RPMI8226 (cell line): ENCODE results near the gene TIMM50.
A peak's percentile ranks its signal among the peaks of the same experiment; 100 is the strongest.
"Not testable (repeated sequence)": the region's sequence is repeated elsewhere in the genome, so short reads cannot be mapped to it uniquely, and the experiment has no call there.

ENCODE experiments used
- DNase-seq: peaks from one replicate; pipeline ENCODE4 v3.0.0-alpha.2; 2015

TIMM50 gene

GRCh38 chr19:39470724-39471339 is 9.8 kb upstream of the TIMM50 start:
- DNase-seq = no peak

DNA sequence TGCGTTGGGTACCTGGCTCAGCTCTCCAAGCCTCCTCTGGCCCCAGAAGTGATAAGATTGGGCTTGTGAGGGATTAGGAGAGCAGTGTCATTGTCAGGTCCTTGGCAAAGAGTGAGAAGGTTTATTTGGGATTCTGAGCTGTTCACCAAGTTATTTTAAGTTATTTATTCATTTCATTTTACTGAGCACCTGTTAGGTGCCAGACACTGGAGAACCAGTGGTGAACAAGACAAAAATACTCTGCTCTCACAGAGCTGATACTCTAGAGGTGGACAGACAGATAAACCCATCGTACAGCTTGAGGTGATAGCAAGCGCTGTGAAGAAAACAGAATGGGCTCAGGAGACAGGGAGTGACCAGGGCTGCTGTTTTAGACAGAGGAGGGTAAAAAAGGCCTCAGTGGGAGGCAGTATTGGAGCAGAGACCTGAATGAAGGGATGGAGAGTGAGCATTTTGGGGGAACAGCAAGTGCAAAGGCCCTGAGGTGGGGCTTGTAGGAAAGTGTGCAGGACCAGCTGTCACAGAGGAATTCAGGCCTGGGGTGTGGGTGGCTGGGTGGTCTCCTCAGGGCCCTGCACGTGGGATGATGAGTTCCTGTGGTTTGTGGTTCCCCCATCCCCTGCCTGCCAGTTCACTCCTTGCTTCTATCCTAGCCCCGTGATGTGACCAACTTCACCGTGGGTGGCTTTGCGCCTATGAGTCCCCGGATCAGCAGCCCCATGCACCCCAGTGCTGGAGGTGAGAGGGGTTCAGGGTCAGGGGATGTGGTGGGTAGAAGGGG is 8.7 kb upstream of the TIMM50 start:
- no peak for DNase-seq

- DNase-seq = no peak
Measured at GRCh38 chr19:39472746-39473442, 7.7 kb upstream of the TIMM50 start.

DNA sequence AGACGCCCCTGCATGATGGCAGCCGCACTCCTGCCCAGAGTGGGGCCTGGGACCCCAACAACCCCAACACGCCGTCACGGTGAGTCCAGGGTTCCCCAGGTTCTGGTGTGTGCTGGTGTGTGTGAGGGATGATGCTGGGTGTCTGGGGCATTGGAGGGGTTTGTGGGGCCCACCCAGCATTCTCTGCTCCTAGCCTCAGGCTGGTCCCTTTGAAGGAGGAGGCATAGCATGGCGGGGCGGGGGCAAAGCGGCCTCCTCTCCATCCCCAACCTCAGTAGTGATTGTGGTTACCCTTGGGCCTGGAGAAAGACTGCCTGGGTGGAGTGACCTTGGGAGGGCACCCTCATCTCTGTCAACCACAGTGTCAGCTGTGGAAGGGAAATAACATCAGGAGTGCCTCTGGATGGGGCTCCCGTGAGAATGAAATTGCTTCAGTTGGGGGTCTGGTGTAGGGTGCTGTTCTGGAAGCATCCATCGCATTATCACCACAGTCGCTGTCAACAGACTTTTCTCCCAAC is 7.1 kb upstream of the TIMM50 start:
- no peak for DNase-seq

DNA sequence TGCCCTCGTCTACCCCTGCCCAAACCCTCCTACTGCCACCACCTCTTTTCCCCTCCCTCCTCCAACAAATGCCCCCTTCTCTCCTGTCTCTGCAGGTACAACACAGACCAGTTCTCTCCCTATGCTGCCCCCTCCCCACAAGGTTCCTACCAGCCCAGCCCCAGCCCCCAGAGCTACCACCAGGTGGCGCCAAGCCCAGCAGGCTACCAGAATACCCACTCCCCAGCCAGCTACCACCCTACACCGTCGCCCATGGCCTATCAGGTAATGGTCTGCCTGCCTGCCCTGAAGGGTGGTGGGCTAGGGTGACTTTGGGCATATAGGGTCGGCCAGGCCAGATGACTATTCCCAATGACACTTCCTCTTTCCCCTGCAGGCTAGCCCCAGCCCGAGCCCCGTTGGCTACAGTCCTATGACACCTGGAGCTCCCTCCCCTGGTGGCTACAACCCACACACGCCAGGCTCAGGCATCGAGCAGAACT is 6.5 kb upstream of the TIMM50 start:
- DNase-seq = peak; percentile 43

- DNase-seq = no peak
Measured at GRCh38 chr19:39475748-39476147, 4.9 kb upstream of the TIMM50 start.

GRCh38 chr19:39479319-39479801 is 1.3 kb upstream of the TIMM50 start:
- DNase-seq = not testable (repeated sequence)

DNA sequence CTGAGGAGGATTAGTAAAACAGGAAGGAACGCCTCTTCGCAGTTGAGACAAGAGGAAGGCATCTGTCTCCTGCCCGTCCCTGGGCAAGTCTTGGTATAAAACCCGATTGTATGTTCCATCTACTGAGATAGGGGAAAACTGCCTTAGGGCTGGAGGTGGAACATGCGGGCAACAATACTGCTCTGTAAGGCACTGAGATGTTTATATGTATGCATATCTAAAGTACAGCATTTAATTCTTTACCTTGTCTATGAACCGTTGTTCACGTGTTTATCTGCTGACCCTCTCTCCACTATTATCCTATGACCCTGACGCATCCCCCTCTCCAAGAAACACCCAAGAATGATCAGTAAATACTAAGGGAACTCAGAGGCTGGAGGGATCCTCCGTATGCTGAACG is 722 bp upstream of the TIMM50 start:
- no peak for DNase-seq

DNA sequence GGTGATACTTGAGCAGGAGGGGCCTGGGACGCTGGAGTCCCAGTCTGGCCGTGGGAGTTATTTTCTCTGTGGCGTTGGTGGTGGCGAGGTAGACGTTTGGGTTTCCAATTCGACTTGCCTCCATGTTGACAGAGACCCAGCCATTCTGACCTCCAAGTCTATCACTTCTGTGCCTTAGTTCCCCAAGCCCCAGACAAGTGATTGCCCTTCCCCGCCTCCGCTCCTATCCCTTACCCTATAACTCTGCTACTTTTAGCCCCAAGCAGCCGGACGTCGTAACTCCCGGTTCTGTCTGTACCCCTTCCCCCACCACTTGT is 549 bp downstream of the TIMM50 start:
- no peak for DNase-seq

DNA sequence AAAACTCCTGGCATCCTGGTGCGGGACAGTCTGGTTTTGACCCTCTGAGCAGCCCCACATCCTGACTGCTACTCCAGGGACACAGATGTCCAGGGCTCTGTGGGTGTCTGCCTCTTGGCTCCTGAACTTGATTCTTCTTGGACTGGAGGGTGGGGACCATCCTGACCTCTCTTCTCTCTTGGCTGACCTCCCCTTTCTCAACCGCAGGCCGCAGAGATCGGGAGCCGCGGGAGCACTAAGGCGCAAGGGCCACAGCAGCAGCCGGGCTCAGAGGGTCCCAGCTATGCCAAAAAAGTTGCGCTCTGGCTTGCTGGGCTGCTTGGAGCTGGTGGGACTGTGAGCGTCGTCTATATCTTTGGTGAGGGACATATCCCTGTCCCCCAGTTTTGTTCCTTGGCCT is 1.0 kb downstream of the TIMM50 start:
- DNase-seq = no peak

GRCh38 chr19:39483141-39483540 is 2.5 kb downstream of the TIMM50 start:
- no peak for DNase-seq

DNA sequence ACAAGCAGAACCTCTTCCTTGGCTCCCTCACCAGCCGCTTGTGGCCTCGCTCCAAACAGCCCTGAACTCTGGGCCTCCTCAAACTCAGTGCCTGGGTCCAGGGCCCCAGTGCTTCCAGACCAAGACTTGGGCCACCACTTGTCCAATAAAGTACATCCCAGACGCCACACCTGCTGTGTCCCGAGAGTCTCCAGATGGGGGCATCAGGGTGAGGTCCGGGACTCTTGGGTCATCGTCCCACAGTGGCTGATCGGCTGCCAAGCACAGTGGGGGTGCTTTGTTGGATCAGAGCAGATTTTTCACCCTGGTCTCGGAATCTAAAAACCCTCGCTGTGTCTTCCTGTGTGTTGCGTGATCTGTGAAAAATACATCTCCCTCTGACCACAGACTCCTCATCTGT is 9.1 kb downstream of the TIMM50 start:
- DNase-seq = no peak

DNA sequence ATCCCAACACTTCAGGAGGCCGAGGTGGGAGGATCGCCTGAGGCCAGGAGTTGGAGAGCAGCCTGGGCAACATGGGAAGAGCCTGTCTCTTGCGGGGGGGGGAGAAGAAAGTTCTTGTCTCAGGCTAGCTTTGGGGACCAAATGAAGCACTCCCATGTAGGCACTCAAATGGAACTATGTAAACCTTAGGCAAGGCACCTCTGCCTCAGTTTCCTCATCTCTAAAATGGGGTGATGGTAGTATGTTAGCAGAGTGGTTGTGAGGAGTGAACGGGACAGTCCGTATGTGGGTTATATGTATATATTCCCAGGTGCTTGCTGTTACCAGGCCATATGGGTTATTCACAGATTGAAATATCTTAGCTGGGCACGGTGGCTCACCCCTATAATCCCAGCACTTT is 11.6 kb downstream of the TIMM50 start:
- no peak for DNase-seq

DNA sequence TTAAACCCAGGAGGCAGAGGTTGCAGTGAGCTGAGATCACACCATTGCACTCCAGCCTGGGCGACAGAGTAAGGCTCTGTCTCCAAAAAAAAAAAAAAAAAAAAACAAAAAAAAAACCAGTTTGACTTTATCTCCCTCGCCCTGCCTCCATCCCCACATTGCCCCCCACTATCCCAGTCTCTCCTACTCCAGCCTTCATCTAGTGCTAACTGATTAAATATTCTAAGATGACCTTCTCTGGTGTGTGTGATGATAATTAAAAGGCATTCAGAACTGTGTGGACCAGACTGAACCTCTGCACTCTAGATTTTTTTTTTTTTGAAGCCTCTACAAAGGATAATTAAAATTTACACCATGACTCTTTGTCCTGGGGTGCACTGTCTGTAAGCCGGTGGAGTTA is 12.2 kb downstream of the TIMM50 start:
- DNase-seq = no peak

DNA sequence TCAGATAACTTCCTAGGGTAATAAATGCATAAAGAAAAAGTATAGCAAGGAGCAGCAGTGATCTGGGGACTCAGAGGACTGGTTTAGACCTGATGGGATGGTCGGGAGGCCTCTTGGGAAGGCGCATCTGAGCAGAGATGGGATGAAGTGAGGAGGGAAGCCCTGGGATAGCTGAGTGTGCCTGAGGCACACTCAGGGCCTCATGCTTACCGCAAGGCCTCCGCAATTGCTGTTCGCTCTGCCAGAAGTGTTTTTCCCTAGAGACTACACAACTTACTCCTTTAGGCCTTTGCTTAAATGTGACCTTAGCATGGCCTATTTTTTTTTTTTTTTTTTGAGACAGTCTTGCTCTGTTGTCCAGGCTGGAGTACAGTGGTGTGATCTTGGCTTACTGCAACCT is 14.0 kb downstream of the TIMM50 start:
- DNase-seq = no peak

DNA sequence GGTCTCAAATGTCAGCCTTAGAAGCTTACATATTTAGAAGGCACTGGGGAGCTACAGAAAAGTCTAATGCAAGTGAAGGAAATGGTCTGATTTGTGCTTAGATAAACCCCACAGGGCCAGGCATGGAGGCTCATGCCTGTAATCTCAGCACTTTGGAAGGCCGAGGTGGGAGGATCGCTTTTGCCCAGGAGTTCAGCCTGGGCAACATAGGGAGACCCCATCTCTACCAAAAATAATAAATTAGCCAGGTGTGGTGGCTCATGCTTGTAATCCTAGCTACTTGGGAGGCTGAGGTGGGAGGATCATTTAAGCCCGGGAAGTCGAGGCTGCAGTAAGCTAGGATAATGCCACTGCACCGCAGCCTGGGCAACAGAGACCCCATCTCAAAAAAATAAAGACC is 15.4 kb downstream of the TIMM50 start:
- no peak for DNase-seq

DNA sequence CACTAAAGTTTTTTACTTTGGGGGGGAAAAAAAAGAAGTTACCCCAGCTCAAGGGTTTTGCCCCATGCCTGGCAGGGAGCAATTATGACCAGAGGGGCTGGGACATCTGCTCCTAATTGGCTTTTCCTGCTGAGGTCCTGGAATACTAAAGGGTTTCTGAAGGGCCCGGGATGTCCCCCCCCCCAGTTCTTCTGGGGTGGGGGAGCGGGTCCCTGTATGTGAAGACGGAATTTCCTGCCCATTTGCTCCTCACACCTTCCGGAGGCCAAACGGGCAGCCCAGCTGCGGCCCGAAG is 17.0 kb downstream of the TIMM50 start:
- no peak for DNase-seq

DNA sequence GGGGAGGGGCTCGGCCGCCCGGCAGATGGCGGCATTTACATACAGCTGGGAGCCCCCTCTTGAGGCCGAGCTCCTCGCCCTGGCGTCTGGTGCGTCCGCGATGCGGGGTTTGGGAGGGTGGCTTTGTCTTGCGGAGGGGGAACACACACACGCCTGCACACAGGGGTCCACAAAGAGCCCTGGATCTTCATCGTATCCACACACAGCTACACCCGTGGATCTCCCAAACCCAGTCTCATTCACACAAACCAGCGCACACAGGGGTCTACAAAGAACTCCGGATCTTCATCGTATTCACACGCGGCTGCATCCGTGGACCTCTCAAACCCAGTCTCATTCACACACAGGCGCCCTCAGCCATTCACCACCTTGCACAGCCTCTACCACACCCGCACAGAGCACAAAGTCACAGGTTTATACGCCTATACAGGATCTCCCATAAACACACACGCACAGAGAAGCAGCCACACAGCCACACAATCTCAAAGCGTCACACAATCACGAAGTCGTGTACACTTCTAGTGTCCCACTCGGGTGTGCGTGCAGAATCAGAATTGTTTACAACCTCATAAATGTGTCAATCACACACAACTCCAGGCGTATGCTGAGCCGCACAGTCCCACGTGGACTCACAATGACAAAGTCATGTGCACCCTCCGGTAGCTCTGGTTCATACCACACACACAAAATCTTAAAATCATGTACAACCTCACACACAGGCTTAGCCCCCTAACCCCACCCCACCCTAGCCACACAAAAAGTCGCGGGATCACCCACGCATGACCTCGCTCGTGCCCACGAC is 17.6 kb downstream of the TIMM50 start:
- DNase-seq = peak; percentile 61

- peak; percentile 31 for DNase-seq
Measured at GRCh38 chr19:39498798-39499642, 18.4 kb downstream of the TIMM50 start, which contains the start of gene DLL3. Gene DLL3, plus strand, starts transcription at chr19:39498947. Its CDS starts 28 bp downstream, at chr19:39498975.

DNA sequence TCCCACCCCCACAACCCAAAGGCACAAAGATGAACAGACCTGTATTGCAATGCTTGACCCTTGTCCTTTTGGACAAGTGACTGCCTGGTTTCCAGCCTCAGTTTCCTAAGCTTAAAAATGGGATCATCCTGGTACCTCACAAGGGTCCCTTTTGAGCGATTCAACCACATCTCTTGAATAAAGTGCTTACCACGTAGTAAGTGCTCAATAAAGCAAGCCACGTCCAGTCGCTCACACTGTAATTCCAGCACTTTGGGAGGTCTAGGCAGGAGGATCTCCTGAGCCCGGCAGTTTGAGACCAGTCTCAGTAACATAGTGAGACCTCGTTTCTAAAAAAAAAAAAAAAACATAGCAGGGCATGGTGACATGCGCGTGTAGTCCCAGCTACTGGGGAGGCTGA is 19.3 kb downstream of the TIMM50 start:
- DNase-seq = no peak

DNA sequence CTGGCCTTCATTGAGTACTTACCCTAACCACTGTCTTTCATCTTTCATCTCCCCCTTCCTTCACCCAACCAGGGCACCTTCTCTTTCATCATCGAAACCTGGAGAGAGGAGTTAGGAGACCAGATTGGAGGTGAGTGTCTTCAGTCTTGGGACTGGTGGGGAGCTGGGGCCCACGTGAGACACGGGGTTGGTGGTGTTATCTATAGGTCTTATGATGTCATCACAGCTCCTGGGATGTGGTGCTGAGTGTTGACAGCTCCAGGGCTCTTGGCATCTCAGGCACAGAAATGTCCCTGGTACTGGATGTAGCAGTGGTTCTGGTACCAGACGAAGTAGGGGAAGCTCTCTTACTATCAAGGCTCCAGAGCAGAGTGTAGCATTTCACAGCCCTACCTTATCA is 19.9 kb downstream of the TIMM50 start:
- no peak for DNase-seq

DNA sequence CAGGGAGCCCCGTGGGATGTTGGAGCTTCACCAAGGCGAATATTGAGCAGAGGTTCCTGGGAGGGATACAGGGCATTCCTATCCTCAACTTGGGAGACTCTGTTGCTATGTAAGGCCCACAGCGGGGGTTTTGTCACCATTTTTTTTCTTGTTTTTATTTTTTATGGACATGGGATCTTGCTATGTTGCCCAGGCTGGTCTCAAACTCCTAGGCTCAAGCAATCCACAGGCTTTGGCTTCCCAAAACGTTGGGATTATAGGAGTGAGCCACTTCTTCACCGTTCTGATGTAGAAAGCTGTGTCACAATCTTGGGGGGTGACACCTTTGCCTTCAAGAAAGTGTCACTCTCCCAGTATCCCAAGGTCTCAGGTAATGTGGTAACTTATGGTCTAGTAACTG is 20.7 kb downstream of the TIMM50 start:
- DNase-seq = no peak
